Measurements from ENCODE around the gene RGS10.
"Not testable (repeated sequence)": the region's sequence is repeated elsewhere in the genome, so short reads cannot be mapped to it uniquely, and the experiment has no call there.

The RGS10 gene

DNA sequence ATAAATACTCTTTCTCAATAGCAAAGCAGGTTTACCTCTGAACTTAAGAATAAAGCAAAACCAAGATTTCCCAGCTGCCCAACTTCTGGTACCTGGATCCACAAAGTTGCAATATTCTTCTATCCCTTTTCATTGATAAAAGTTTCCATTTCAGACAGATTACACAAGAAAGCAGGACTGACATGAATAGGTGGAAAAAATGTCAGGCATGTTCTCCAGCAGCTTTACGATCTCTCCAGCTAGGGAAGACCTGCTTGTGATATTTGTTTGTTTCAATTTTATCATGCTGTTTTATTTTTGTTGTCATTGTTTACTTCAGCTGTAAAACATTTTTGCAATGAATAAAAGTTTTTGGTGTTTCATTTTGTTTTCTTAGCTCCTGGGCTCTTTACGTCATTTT is 9.0 kb downstream of the RGS10 start:
- CTCF ChIA-PET = no interaction called here
- DNase-seq = no peak
- Mint-ChIP-seq H3K4me1 (peaks cover 65% of the 10 kb centered on the region), H3K9me3 (no peaks in the 10 kb centered on the region), H3K27me3 (no peaks in the 10 kb centered on the region), H3K27ac (peak overlapping the region; percentile 49), H3K4me3 (no peak overlapping the region), H3K36me3 (peaks cover 39% of the 10 kb centered on the region)

DNA sequence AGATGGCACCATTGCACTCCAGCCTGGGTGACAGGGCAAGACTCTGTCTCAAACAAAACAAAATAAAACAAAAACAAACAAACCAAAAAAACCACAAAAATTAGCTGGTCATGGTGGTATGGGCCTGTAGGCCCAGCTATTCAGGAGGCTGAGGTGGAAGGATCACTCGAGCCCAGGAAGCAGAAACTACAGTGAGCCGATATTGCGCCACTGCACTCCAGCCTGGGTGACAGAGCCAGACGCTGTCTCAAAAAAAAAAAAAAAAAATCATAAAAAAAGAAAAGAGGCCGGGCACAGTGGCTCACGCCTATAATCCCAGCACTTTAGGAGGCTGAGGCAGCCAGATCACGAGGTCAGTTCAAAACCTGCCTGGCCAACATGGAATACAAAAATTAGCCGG is 9.7 kb downstream of the RGS10 start:
- H3K36me3 Mint-ChIP-seq = peaks cover 44% of the 10 kb centered on the region
- H3K27ac Mint-ChIP-seq, H3K9me3 Mint-ChIP-seq, H3K4me3 Mint-ChIP-seq, DNase-seq, CTCF ChIA-PET, H3K27me3 Mint-ChIP-seq: not testable (repeated sequence)
- peaks cover 58% of the 10 kb centered on the region for H3K4me1 Mint-ChIP-seq

DNA sequence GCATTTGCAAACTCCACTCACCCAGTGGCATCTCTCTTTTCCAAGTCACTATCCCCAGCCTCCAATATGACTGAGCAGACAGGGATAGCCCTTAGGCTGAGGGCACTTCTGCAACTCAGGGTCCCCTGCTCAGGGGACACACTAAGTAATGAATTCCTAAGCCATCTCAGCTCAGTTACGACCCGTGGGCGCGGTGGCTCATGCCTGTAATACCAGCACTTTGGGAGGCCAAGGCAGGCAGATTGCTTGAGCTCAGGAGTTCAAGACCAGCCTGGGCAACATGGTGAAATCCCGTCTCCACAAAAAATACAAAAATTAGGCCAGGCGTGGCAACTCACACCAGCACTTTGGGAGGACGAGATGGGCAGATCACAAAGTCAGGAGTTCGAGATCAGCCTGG is 10.3 kb downstream of the RGS10 start:
- H3K9me3 Mint-ChIP-seq, H3K27me3 Mint-ChIP-seq, DNase-seq, CTCF ChIA-PET, H3K4me3 Mint-ChIP-seq, H3K27ac Mint-ChIP-seq: not testable (repeated sequence)
- Mint-ChIP-seq H3K4me1 (peaks cover 58% of the 10 kb centered on the region), H3K36me3 (peaks cover 43% of the 10 kb centered on the region)

DNA sequence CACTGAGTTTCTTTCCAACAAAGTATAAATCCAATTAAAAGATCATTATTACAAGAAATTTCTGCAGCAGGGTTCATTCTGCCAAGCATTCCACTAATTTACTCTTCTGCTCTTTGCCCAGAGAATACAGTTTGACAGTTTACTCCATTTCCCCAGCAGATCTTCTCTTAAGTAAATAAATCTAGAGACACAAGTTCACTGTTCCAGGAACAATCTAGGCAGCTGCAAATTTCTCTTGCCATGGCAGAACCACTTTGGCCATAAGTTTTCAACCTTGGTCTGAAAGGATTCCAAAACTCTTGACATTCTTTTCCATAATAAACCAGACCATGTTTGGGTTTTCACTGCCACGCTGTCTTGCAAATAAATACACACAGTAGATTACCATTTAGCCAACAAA is 11.5 kb downstream of the RGS10 start:
- DNase-seq = no peak
- no peak overlapping the region for H3K4me3 Mint-ChIP-seq
- CTCF ChIA-PET = interaction anchor here (0.6 to 1.7 kb wide), 4 partner anchors 8 to 321 kb away, joined by 3 to 4 read pairs (median 4); no protein-coding TSS in a partner anchor
- H3K4me1 Mint-ChIP-seq = peaks cover 48% of the 10 kb centered on the region
- H3K27me3 Mint-ChIP-seq = no peaks in the 10 kb centered on the region
- H3K9me3 Mint-ChIP-seq = no peaks in the 10 kb centered on the region
- H3K27ac Mint-ChIP-seq = no peak overlapping the region
- peaks cover 43% of the 10 kb centered on the region for H3K36me3 Mint-ChIP-seq

GRCh38 chr10:119528663-119529237 is 13.8 kb downstream of the RGS10 start:
- peaks cover 33% of the 10 kb centered on the region for H3K4me1 Mint-ChIP-seq

GRCh38 chr10:119526621-119527592 is 15.6 kb downstream of the RGS10 start:
- H3K4me3 Mint-ChIP-seq = no peak overlapping the region
- H3K4me1 Mint-ChIP-seq = peaks cover 22% of the 10 kb centered on the region
- H3K27ac Mint-ChIP-seq = peak overlapping the region; percentile 17
- CTCF ChIA-PET = interaction anchor here (1.2 to 4.4 kb wide), 4 partner anchors 9 to 336 kb away, joined by 3 to 17 read pairs (median 6); partner anchors contain the start of gene RGS10
- H3K9me3 Mint-ChIP-seq = no peaks in the 10 kb centered on the region
- H3K27me3 Mint-ChIP-seq = no peaks in the 10 kb centered on the region
- DNase-seq = no peak
- peaks cover 54% of the 10 kb centered on the region for H3K36me3 Mint-ChIP-seq

More at GRCh38 chr10:119528663-119529237, 13.8 kb downstream of the RGS10 start:
- DNase-seq, H3K4me3 Mint-ChIP-seq, H3K9me3 Mint-ChIP-seq, H3K27ac Mint-ChIP-seq, H3K27me3 Mint-ChIP-seq: not testable (repeated sequence)
- CTCF ChIA-PET = interaction anchor here (1.0 to 4.4 kb wide), 3 partner anchors 11 to 17 kb away, joined by 3 to 17 read pairs (median 3); partner anchors contain the start of gene RGS10
- peaks cover 52% of the 10 kb centered on the region for H3K36me3 Mint-ChIP-seq

DNA sequence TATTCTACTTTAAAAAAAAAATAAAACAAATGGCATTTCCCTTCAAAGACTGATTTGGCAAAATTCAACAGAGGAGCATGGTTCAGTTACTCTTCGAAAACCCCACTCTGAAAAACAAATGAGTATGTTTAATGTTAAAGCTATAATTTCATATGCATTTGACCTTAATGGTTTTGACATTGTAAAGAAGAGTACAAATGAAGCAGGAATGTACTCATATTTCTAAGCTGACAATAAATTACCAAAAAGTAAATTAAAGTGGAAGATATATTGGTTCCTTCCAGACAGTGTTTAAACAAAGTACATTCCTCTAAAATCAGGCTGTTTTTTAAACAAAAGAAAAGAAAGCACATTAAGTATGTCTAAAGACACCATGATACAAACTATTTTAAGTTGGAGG is 16.4 kb downstream of the RGS10 start:
- Mint-ChIP-seq H3K27me3 (no peaks in the 10 kb centered on the region), H3K4me1 (peaks cover 20% of the 10 kb centered on the region), H3K4me3 (no peak overlapping the region), H3K36me3 (peaks cover 58% of the 10 kb centered on the region), H3K27ac (no peak overlapping the region), H3K9me3 (no peaks in the 10 kb centered on the region)
- no peak for DNase-seq
- CTCF ChIA-PET = interaction anchor here (0.9 to 4.4 kb wide), 5 partner anchors 8 to 336 kb away, joined by 3 to 17 read pairs (median 3); partner anchors contain the start of gene RGS10

- H3K36me3 Mint-ChIP-seq = peaks cover 68% of the 10 kb centered on the region
- no peak for DNase-seq
- no peak overlapping the region for H3K4me3 Mint-ChIP-seq
- H3K27ac Mint-ChIP-seq = no peak overlapping the region
- no peaks in the 10 kb centered on the region for H3K27me3 Mint-ChIP-seq
- CTCF ChIA-PET = interaction anchor here (0.9 to 2.1 kb wide), 3 partner anchors 11 to 19 kb away, joined by 3 to 8 read pairs (median 3); partner anchors contain the start of gene RGS10
- peaks cover 24% of the 10 kb centered on the region for H3K4me1 Mint-ChIP-seq
- no peaks in the 10 kb centered on the region for H3K9me3 Mint-ChIP-seq
These were observed 17.4 kb downstream of the RGS10 start for GRCh38 chr10:119525116-119525515.

- no peak for DNase-seq
- H3K27me3 Mint-ChIP-seq = no peaks in the 10 kb centered on the region
- no peaks in the 10 kb centered on the region for H3K9me3 Mint-ChIP-seq
- CTCF ChIA-PET = interaction anchor here (2.1 kb wide), 1 partner anchor 19 kb away, joined by 8 read pairs; the partner anchor contains the start of gene RGS10
- H3K4me1 Mint-ChIP-seq = peaks cover 27% of the 10 kb centered on the region
- H3K36me3 Mint-ChIP-seq = peaks cover 72% of the 10 kb centered on the region
- no peak overlapping the region for H3K27ac Mint-ChIP-seq
- H3K4me3 Mint-ChIP-seq = no peak overlapping the region
These were observed 17.8 kb downstream of the RGS10 start for GRCh38 chr10:119524720-119525070.

DNA sequence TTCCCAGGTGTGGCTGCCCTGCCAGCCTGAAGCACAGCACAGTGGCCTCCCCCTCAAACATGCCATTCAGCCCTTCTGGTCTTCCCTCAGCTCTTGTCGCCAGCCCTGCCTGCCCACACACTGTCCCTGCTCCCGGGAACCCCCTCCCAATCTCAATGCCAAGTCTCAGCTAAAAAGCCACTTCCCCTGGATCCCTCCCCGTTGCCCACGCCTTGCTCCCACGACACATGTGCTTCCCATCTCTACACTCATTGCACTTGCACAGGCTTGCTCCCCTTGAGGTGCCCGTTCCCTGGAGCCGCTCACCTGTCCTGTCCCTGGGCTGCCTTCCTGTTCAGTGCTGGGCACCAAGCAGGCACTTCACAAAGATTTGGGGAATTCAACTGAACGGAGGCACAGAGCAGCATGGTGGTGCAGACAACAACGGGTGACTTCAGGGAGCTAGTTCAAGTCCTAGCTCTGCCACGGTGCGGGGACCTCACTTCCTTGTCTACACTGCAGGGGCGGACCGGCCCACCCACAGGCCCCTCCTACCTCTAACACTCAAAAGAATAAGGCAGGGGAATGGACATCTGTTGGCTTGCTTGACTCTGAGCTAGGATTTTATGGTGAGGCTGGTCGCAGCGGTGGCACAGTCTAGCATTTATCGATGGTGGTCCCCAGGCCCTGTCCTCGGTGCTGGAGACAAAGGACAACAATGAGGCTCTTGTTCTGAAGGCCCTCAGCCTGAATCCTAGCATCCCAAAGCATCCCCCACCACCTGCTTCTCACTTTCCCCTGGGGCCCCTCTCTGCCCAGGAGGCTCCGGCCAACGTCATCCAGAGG is 18.4 kb downstream of the RGS10 start:
- Mint-ChIP-seq H3K4me3 (no peak overlapping the region), H3K27me3 (no peaks in the 10 kb centered on the region), H3K27ac (no peak overlapping the region), H3K9me3 (no peaks in the 10 kb centered on the region), H3K36me3 (peaks cover 72% of the 10 kb centered on the region), H3K4me1 (peaks cover 31% of the 10 kb centered on the region)
- no peak for DNase-seq
- CTCF ChIA-PET = no interaction called here

GRCh38 chr10:119522747-119523426 is 19.6 kb downstream of the RGS10 start:
- Mint-ChIP-seq H3K27ac (no peak overlapping the region), H3K27me3 (no peaks in the 10 kb centered on the region), H3K36me3 (peaks cover 78% of the 10 kb centered on the region), H3K4me1 (peaks cover 44% of the 10 kb centered on the region), H3K9me3 (no peaks in the 10 kb centered on the region), H3K4me3 (no peak overlapping the region)
- no peak for DNase-seq
- CTCF ChIA-PET = interaction anchor here (0.6 to 0.8 kb wide), 2 partner anchors 8 to 43 kb away, joined by 3 read pairs; no protein-coding TSS in a partner anchor

DNA sequence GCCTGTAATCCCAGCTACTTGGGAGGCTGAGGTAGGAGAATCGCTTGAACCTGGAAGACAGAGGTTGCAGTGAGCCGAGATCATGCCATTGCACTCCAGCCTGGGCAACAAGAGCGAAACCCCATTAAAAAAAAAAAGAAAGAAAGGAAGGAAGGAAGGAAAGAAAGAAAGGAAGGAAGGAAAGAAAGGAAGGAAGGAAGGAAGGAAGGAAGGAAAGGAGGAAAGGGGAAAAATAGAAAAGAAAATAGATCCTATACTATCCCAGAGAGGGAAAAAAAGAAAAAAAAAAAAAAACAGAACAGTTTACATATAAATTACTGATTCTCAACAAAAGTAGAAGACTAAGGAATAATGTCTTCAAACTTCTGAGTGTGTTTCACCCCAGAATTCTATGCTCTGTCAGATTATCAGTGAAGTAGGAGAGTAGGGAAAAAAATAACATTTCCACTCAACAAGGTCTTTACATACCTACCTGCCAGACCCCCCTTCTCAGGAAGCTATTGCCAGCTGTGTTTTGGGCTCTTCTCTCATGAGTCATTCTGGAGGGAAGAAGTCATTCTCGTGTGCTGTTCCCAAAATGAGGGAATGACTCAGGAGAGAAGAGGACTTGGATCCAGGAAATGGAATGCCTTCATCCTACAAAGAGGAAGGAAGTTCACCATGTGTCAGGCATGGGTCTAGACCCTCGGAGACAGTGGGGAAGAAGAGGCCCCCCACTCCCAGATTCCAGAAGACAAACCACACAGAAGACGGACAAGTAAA is 20.9 kb downstream of the RGS10 start:
- Mint-ChIP-seq H3K27me3 (no peaks in the 10 kb centered on the region), H3K4me3 (no peak overlapping the region), H3K4me1 (peaks cover 49% of the 10 kb centered on the region), H3K36me3 (peaks cover 74% of the 10 kb centered on the region), H3K27ac (no peak overlapping the region), H3K9me3 (no peaks in the 10 kb centered on the region)
- CTCF ChIA-PET = no interaction called here
- DNase-seq = no peak

DNA sequence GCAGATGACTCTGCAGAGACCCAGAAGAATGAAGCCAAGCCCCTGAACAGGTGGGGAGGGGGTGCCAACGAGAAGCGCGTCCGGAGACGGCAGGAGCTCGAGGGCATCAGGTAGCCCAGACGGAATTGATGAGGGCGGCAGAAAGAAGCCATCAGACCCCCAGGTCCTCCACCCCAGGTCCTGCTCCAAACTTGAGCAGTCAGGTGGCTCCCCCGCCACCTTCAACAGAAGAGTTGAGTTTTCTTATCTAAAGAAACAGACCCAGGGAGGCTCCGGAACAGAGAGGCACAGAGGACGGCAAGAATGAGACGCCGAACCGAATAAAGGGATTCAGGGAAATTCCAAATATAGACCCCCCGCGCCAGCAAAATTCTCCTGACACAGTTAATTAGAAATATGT is 22.2 kb downstream of the RGS10 start:
- CTCF ChIA-PET = interaction anchor here (1.5 kb wide), 1 partner anchor 21 kb away, joined by 6 read pairs; the partner anchor contains the start of gene RGS10
- no peak for DNase-seq
- Mint-ChIP-seq H3K27me3 (no peaks in the 10 kb centered on the region), H3K27ac (no peak overlapping the region), H3K4me1 (peaks cover 62% of the 10 kb centered on the region), H3K36me3 (peaks cover 69% of the 10 kb centered on the region), H3K9me3 (no peaks in the 10 kb centered on the region), H3K4me3 (no peak overlapping the region)
